ENCODE results near the gene EIF2S3B.

DNA sequence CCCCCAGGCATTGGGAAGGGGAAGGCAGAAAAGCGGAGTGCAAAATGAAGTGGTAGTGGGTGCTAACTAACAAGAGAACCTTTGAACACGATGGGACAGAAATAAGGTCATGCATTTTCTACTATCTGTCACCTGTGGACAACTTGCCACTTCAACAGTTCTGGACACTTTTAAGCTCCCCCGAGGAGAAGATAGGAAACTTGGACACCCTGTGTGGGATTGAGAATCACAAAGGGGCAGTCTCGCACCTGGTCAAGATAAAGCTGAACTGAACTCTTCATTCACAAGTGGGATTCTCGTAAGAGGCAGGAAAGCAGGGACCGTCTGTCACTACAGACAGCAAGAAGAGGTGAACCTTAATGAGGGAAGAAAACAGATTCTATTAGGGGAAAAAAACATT, 51.6 kb downstream of the EIF2S3B start:
- TF ChIP-seq EZH2phosphoT487 (IDR thresholded peaks at IDR 0.05; ENCODE audit: borderline replicate concordance, low read depth), result no peak
- TF ChIP-seq, protein P1, sequence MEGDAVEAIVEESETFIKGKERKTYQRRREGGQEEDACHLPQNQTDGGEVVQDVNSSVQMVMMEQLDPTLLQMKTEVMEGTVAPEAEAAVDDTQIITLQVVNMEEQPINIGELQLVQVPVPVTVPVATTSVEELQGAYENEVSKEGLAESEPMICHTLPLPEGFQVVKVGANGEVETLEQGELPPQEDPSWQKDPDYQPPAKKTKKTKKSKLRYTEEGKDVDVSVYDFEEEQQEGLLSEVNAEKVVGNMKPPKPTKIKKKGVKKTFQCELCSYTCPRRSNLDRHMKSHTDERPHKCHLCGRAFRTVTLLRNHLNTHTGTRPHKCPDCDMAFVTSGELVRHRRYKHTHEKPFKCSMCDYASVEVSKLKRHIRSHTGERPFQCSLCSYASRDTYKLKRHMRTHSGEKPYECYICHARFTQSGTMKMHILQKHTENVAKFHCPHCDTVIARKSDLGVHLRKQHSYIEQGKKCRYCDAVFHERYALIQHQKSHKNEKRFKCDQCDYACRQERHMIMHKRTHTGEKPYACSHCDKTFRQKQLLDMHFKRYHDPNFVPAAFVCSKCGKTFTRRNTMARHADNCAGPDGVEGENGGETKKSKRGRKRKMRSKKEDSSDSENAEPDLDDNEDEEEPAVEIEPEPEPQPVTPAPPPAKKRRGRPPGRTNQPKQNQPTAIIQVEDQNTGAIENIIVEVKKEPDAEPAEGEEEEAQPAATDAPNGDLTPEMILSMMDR (IDR thresholded peaks at IDR 0.05), result no peak
- no peak for TF ChIP-seq YY1 (IDR thresholded peaks at IDR 0.05; ENCODE audit: low read depth)
- TF ChIP-seq NFIC (IDR thresholded peaks at IDR 0.05; ENCODE audit: borderline replicate concordance), result no peak
- TF ChIP-seq, protein P2, sequence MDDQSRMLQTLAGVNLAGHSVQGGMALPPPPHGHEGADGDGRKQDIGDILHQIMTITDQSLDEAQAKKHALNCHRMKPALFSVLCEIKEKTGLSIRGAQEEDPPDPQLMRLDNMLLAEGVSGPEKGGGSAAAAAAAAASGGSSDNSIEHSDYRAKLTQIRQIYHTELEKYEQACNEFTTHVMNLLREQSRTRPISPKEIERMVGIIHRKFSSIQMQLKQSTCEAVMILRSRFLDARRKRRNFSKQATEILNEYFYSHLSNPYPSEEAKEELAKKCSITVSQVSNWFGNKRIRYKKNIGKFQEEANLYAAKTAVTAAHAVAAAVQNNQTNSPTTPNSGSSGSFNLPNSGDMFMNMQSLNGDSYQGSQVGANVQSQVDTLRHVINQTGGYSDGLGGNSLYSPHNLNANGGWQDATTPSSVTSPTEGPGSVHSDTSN (IDR thresholded peaks at IDR 0.05), result no peak

Measured in SK-N-SH (cell line).